Measurements from ENCODE around the gene NOVA2.

Gene NOVA2, protein sequence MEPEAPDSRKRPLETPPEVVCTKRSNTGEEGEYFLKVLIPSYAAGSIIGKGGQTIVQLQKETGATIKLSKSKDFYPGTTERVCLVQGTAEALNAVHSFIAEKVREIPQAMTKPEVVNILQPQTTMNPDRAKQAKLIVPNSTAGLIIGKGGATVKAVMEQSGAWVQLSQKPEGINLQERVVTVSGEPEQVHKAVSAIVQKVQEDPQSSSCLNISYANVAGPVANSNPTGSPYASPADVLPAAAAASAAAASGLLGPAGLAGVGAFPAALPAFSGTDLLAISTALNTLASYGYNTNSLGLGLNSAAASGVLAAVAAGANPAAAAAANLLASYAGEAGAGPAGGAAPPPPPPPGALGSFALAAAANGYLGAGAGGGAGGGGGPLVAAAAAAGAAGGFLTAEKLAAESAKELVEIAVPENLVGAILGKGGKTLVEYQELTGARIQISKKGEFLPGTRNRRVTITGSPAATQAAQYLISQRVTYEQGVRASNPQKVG

GRCh38 chr19:45973553-45974338 lies at the start of gene NOVA2:
Gene NOVA2, minus strand, starts transcription at chr19:45973865. Its CDS starts 514 bp downstream, at chr19:45973351.
- Histone ChIP-seq H3K4me3 (replicated peaks; ENCODE audit: low read depth, low read length) (no peak within 1 kb of the TSS), H3K36me3 (ENCODE audit: control insufficient read depth, insufficient read depth, low read length) (no peaks in the 10 kb centered on the region), H3K27me3 (replicated peaks; ENCODE audit: control insufficient read depth, insufficient read depth, low read length) (peaks cover 4% of the 10 kb centered on the region; the same call in 1 of the 2 replicates)
- no peak for TF ChIP-seq CTCF (IDR thresholded peaks at IDR 0.05; ENCODE audit: insufficient read depth, low read length, poor library complexity, severe bottlenecking)
- DNase-seq (ENCODE audit: extremely low read depth, insufficient read length): peak; percentile 67

- Histone ChIP-seq H3K27me3 (replicated peaks; ENCODE audit: control insufficient read depth, insufficient read depth, low read length) (no peaks in the 10 kb centered on the region), H3K4me3 (replicated peaks; ENCODE audit: low read depth, low read length) (no peak overlapping the region), H3K36me3 (ENCODE audit: control insufficient read depth, insufficient read depth, low read length) (no peaks in the 10 kb centered on the region)
- no peak for TF ChIP-seq CTCF (IDR thresholded peaks at IDR 0.05; ENCODE audit: insufficient read depth, low read length, poor library complexity, severe bottlenecking)
- no peak for DNase-seq (ENCODE audit: extremely low read depth, insufficient read length)
Measured at GRCh38 chr19:46023311-46023779, 49.7 kb upstream of the NOVA2 start.

- Histone ChIP-seq H3K27me3 (replicated peaks; ENCODE audit: control insufficient read depth, insufficient read depth, low read length) (no peaks in the 10 kb centered on the region), H3K4me3 (replicated peaks; ENCODE audit: low read depth, low read length) (no peak within 1 kb of the TSS), H3K36me3 (ENCODE audit: control insufficient read depth, insufficient read depth, low read length) (no peaks in the 10 kb centered on the region; the same call in 1 of the 2 replicates)
- DNase-seq (ENCODE audit: extremely low read depth, insufficient read length): no peak
- no peak for TF ChIP-seq CTCF (IDR thresholded peaks at IDR 0.05; ENCODE audit: insufficient read depth, low read length, poor library complexity, severe bottlenecking)
Measured at GRCh38 chr19:46022431-46023310, 49.0 kb upstream of the NOVA2 start, which contains the start of gene PGLYRP1. Gene PGLYRP1, minus strand, starts transcription at chr19:46023053. Its CDS starts 32 bp downstream, at chr19:46023021.

GRCh38 chr19:46022061-46022430 lies 48.4 kb upstream of the NOVA2 start:
- DNase-seq (ENCODE audit: extremely low read depth, insufficient read length): no peak
- no peak for TF ChIP-seq CTCF (IDR thresholded peaks at IDR 0.05; ENCODE audit: insufficient read depth, low read length, poor library complexity, severe bottlenecking)
- Histone ChIP-seq H3K27me3 (replicated peaks; ENCODE audit: control insufficient read depth, insufficient read depth, low read length) (no peaks in the 10 kb centered on the region), H3K4me3 (replicated peaks; ENCODE audit: low read depth, low read length) (no peak overlapping the region), H3K36me3 (ENCODE audit: control insufficient read depth, insufficient read depth, low read length) (no peaks in the 10 kb centered on the region; the same call in 1 of the 2 replicates)

GRCh38 chr19:46021531-46022041 lies 47.9 kb upstream of the NOVA2 start:
- no peak overlapping the region for H3K4me3 ChIP-seq (replicated peaks; ENCODE audit: low read depth, low read length)
- H3K36me3 ChIP-seq (ENCODE audit: control insufficient read depth, insufficient read depth, low read length): no peaks in the 10 kb centered on the region; the same call in 1 of the 2 replicates
- DNase-seq (ENCODE audit: extremely low read depth, insufficient read length): no peak
- no peak for TF ChIP-seq CTCF (IDR thresholded peaks at IDR 0.05; ENCODE audit: insufficient read depth, low read length, poor library complexity, severe bottlenecking)
- no peaks in the 10 kb centered on the region for H3K27me3 ChIP-seq (replicated peaks; ENCODE audit: control insufficient read depth, insufficient read depth, low read length)
